Immature natural killer cell (primary cell): ENCODE data around the gene PROZ. TPM values are rescaled to one million over a fixed set of nuclear protein-coding genes. Genes with fewer than 3 reads are reported as not detected.
A peak's percentile ranks its signal among the peaks of the same experiment; 100 is the strongest.

Experiments
- DNase-seq, 3 donors: peaks; one replicate each; pipeline ENCODE4 v3.0.0; 2022; ENCODE audit warnings: mixed read lengths in 1 of 3
- H3K27ac Mint-ChIP-seq, 6 donors: one replicate each; pipeline ENCODE4 v1.8.0; 2020; ENCODE audit warnings: mixed read lengths in 6 of 6, mild to moderate bottlenecking in 5 of 6, inconsistent platforms in 4 of 6, moderate library complexity in 3 of 6
- H3K27me3 Mint-ChIP-seq, 3 donors: one replicate each; pipeline ENCODE4 v1.8.0; 2020 to 2021; ENCODE audit warnings: low read depth in 3 of 3, mild to moderate bottlenecking in 3 of 3, mixed read lengths in 3 of 3, moderate library complexity in 3 of 3, inconsistent platforms in 1 of 3
- H3K36me3 Mint-ChIP-seq, 3 donors: one replicate each; pipeline ENCODE4 v1.8.0; 2020; ENCODE audit warnings: mixed read lengths in 3 of 3, inconsistent platforms in 2 of 3, mild to moderate bottlenecking in 2 of 3
- H3K4me1 Mint-ChIP-seq, 2 donors: one replicate each; pipeline ENCODE4 v1.8.0; 2020; ENCODE audit warnings: inconsistent platforms in 2 of 2, mild to moderate bottlenecking in 2 of 2, mixed read lengths in 2 of 2, moderate library complexity in 1 of 2
- H3K4me3 Mint-ChIP-seq, 5 donors: one replicate each; pipeline ENCODE4 v1.8.0; 2020; ENCODE audit warnings: mild to moderate bottlenecking in 5 of 5, mixed read lengths in 5 of 5, inconsistent platforms in 3 of 5, moderate library complexity in 3 of 5
- H3K9me3 Mint-ChIP-seq, 6 donors: one replicate each; pipeline ENCODE4 v1.8.0; 2020; ENCODE audit warnings: mild to moderate bottlenecking in 6 of 6, mixed read lengths in 6 of 6, inconsistent platforms in 4 of 6, moderate library complexity in 3 of 6
- polyA plus RNA-seq, 3 donors: library from polyadenylated mRNA; unstranded; fragments of 300-500 nt; fragmentation: Illumina TruSeq; gene quantifications; one replicate each; pipeline ENCODE4 v1.2.3, GENCODE V29; 2021

PROZ gene
- polyA plus RNA-seq, 3 donors from 2014 or later: not detected

GRCh38 chr13:113116206-113116800 is 42.1 kb upstream of the PROZ start:
- Mint-ChIP-seq H3K4me3 (no peak overlapping the region), H3K4me1 (no peaks in the 10 kb centered on the region), H3K27ac (no peak overlapping the region)

GRCh38 chr13:113116871-113117271 is 41.6 kb upstream of the PROZ start:
- Mint-ChIP-seq H3K4me3 (no peak overlapping the region), H3K27ac (no peak overlapping the region), H3K27me3 (peaks cover 0 to 9% (median 5%) of the 10 kb centered on the region in 3 donors), H3K4me1 (no peaks in the 10 kb centered on the region), H3K36me3 (no peaks in the 10 kb centered on the region), H3K9me3 (no peaks in the 10 kb centered on the region)
- DNase-seq: no peak

More at GRCh38 chr13:113116206-113116800, 42.1 kb upstream of the PROZ start:
- no peaks in the 10 kb centered on the region for H3K9me3 Mint-ChIP-seq
- no peak for DNase-seq
- H3K36me3 Mint-ChIP-seq: no peaks in the 10 kb centered on the region
- peaks cover 0 to 9% (median 5%) of the 10 kb centered on the region in 3 donors for H3K27me3 Mint-ChIP-seq

GRCh38 chr13:113117335-113117872 is 41.0 kb upstream of the PROZ start:
- Mint-ChIP-seq H3K4me1 (no peaks in the 10 kb centered on the region), H3K4me3 (no peak overlapping the region), H3K9me3 (no peaks in the 10 kb centered on the region), H3K36me3 (no peaks in the 10 kb centered on the region), H3K27ac (no peak overlapping the region), H3K27me3 (peaks cover 0 to 9% (median 5%) of the 10 kb centered on the region in 3 donors)
- no peak for DNase-seq

GRCh38 chr13:113117911-113118260 is 40.6 kb upstream of the PROZ start:
- Mint-ChIP-seq H3K9me3 (no peaks in the 10 kb centered on the region), H3K27me3 (peaks cover 0 to 9% (median 5%) of the 10 kb centered on the region in 3 donors), H3K4me3 (no peak overlapping the region), H3K27ac (no peak overlapping the region), H3K4me1 (no peaks in the 10 kb centered on the region), H3K36me3 (no peaks in the 10 kb centered on the region)
- no peak for DNase-seq

GRCh38 chr13:113118261-113119021 is 40.0 kb upstream of the PROZ start:
- Mint-ChIP-seq H3K4me1 (no peaks in the 10 kb centered on the region), H3K9me3 (no peaks in the 10 kb centered on the region), H3K4me3 (no peak overlapping the region), H3K36me3 (no peaks in the 10 kb centered on the region), H3K27ac (no peak overlapping the region), H3K27me3 (peaks cover 0 to 9% (median 5%) of the 10 kb centered on the region in 3 donors)
- DNase-seq: no peak

- no peaks in the 10 kb centered on the region for H3K4me1 Mint-ChIP-seq
- H3K36me3 Mint-ChIP-seq: no peaks in the 10 kb centered on the region
- peak overlapping the region in 1 of 6 donors; percentile 43 for H3K27ac Mint-ChIP-seq
- H3K27me3 Mint-ChIP-seq: peaks cover 0 to 9% (median 5%) of the 10 kb centered on the region in 3 donors
- no peak for DNase-seq
- H3K9me3 Mint-ChIP-seq: no peaks in the 10 kb centered on the region
- H3K4me3 Mint-ChIP-seq: no peak overlapping the region
These were observed 39.2 kb upstream of the PROZ start for GRCh38 chr13:113119166-113119821.

- Mint-ChIP-seq H3K36me3 (no peaks in the 10 kb centered on the region), H3K9me3 (no peaks in the 10 kb centered on the region), H3K27me3 (peaks cover 0 to 9% (median 5%) of the 10 kb centered on the region in 3 donors), H3K4me3 (no peak overlapping the region), H3K27ac (no peak overlapping the region), H3K4me1 (no peaks in the 10 kb centered on the region)
- DNase-seq: no peak
These were observed 38.6 kb upstream of the PROZ start for GRCh38 chr13:113119822-113120189.

GRCh38 chr13:113120300-113121182 is 37.9 kb upstream of the PROZ start:
- no peak overlapping the region for H3K27ac Mint-ChIP-seq
- H3K4me3 Mint-ChIP-seq: no peak overlapping the region
- no peaks in the 10 kb centered on the region for H3K9me3 Mint-ChIP-seq
- H3K27me3 Mint-ChIP-seq: peaks cover 0 to 9% (median 5%) of the 10 kb centered on the region in 3 donors
- no peaks in the 10 kb centered on the region for H3K4me1 Mint-ChIP-seq
- H3K36me3 Mint-ChIP-seq: no peaks in the 10 kb centered on the region
- no peak for DNase-seq

- DNase-seq: no peak
- Mint-ChIP-seq H3K36me3 (no peaks in the 10 kb centered on the region), H3K4me1 (no peaks in the 10 kb centered on the region), H3K9me3 (no peaks in the 10 kb centered on the region), H3K4me3 (no peak overlapping the region), H3K27me3 (peaks cover 0 to 11% (median 7%) of the 10 kb centered on the region in 3 donors), H3K27ac (no peak overlapping the region)
These were observed 37.1 kb upstream of the PROZ start for GRCh38 chr13:113121183-113121927.

- Mint-ChIP-seq H3K27me3 (peaks cover 0 to 11% (median 7%) of the 10 kb centered on the region in 3 donors), H3K4me1 (no peaks in the 10 kb centered on the region), H3K36me3 (no peaks in the 10 kb centered on the region), H3K4me3 (no peak overlapping the region), H3K9me3 (no peaks in the 10 kb centered on the region), H3K27ac (no peak overlapping the region)
- no peak for DNase-seq
These were observed 36.4 kb upstream of the PROZ start for GRCh38 chr13:113121928-113122471.

- Mint-ChIP-seq H3K36me3 (no peaks in the 10 kb centered on the region), H3K27ac (no peak within 1 kb of the TSS), H3K4me1 (no peaks in the 10 kb centered on the region), H3K9me3 (no peaks in the 10 kb centered on the region), H3K4me3 (no peak within 1 kb of the TSS), H3K27me3 (peaks cover 0 to 10% (median 10%) of the 10 kb centered on the region in 3 donors)
- no peak for DNase-seq
These were observed 35.8 kb upstream of the PROZ start, which contains the start of gene F10 for GRCh38 chr13:113122550-113123225. Gene F10 (plus strand): TSS chr13:113122799. CDS start chr13:113122856, 57 bp downstream.
